ENCODE results near the gene TNNI3K. TPM values are rescaled to one million over a fixed set of nuclear protein-coding genes. Genes with fewer than 3 reads are reported as not detected.

TNNI3K gene
- total RNA-seq, 1 donor, result 1.3 TPM

DNA sequence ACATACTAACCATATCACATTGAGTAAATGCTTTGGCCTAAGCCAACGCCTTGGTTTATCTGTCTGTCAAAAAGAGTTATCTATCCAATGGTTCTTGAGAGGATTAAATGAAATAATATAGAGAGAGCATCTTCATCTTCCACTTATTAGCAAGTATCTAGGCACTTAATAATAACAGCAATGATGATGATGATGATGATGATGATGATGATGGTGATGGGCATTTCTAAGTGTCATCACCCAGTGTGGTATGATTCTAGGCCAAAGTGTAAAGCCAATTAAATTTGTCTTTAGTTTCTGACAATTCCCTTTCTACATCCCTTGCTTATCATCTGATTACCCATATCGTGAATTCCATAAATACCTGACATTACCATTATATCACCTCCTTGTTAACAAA, 342.9 kb downstream of the TNNI3K start:
- DNase-seq (ENCODE audit: low read depth), result no peak
- TF ChIP-seq, protein P1, sequence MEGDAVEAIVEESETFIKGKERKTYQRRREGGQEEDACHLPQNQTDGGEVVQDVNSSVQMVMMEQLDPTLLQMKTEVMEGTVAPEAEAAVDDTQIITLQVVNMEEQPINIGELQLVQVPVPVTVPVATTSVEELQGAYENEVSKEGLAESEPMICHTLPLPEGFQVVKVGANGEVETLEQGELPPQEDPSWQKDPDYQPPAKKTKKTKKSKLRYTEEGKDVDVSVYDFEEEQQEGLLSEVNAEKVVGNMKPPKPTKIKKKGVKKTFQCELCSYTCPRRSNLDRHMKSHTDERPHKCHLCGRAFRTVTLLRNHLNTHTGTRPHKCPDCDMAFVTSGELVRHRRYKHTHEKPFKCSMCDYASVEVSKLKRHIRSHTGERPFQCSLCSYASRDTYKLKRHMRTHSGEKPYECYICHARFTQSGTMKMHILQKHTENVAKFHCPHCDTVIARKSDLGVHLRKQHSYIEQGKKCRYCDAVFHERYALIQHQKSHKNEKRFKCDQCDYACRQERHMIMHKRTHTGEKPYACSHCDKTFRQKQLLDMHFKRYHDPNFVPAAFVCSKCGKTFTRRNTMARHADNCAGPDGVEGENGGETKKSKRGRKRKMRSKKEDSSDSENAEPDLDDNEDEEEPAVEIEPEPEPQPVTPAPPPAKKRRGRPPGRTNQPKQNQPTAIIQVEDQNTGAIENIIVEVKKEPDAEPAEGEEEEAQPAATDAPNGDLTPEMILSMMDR (IDR thresholded peaks at IDR 0.05; ENCODE audit: insufficient read depth, low read depth, low read length), result no peak
- no peak overlapping the region for H3K4me3 ChIP-seq (ENCODE audit: low read depth, low read length)

DNA sequence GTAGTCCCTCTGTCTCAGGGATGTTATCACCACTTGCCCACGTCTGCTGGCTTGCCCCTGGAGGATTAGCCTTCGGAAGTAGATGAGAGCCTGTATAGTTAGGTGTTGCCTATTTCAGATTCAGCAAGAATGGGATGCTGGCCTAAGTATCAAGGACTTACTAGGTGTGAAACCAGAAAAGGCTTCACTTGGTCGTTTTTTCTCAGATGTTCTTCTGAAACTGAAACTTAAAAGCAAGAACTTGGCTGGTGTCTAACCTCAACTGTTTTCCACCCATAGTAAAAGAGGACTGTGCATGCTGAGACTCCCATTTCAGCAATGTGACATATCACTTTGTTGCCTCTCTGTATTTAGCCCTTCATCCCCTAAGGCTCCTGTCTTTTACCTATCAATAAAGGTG, 344.2 kb downstream of the TNNI3K start:
- no peak overlapping the region for H3K4me3 ChIP-seq (ENCODE audit: low read depth, low read length)
- DNase-seq (ENCODE audit: low read depth), result no peak
- TF ChIP-seq, protein P1 (IDR thresholded peaks at IDR 0.05; ENCODE audit: insufficient read depth, low read depth, low read length), result no peak

- no peak overlapping the region for H3K4me3 ChIP-seq (ENCODE audit: low read depth, low read length)
- DNase-seq (ENCODE audit: low read depth), result no peak
Observed at GRCh38 chr1:74583397-74583796, 348.2 kb downstream of the TNNI3K start.

DNA sequence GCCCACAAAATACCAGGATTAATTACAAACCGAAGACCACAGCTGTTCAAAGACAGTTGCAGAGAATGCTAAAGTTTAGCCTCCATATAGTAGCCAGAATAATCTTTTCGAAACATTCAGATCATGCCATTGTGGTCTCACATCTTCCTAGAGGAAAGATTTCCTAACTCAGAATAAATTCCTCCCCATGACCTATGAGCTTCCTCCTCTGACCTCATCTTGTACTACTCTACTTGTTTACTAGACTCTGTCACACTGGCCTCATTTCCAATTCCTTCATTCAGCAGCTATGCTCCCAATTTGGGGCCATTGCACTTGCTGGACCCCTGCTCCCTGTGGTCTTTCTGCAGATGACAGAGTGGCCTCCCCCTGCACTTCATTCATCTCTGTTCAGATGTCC, 349.0 kb downstream of the TNNI3K start:
- DNase-seq (ENCODE audit: low read depth), result peak; percentile 52
- H3K4me3 ChIP-seq (ENCODE audit: low read depth, low read length), result no peak overlapping the region
- TF ChIP-seq, protein P1 (IDR thresholded peaks at IDR 0.05; ENCODE audit: insufficient read depth, low read depth, low read length), result no peak

More at GRCh38 chr1:74583397-74583796, 348.2 kb downstream of the TNNI3K start:
- TF ChIP-seq, protein P1 (IDR thresholded peaks at IDR 0.05; ENCODE audit: insufficient read depth, low read depth, low read length), result no peak

DNA sequence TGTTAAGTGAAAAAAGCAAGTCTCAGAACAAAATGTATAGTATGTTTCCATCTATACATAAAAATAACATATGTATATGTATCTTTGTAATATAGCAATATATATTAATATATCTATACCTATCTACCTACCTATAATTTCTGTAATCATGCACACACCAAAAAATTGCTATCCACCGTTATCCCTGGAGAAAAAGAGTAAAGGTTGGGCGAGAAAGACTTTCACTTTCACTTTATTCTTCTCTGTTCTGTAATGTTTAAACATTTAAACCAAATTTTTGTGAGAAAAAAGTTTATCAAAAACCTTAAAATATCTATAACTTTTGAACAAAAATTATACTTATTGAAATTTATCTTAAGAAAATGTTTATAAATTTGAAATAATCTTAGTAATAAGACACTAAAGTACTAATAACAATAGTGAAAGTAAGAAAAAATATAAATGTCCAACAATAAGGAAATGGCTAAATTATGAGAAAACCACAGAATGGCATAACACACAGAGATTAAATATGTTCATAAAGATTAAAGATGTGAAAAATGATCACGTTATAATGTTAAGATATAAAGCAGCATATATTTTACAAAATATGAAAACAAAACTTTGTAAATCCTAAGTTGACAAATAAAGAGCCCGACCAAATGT, 351.2 kb downstream of the TNNI3K start:
- peak overlapping the region; percentile 26 for H3K4me3 ChIP-seq (ENCODE audit: low read depth, low read length)
- DNase-seq (ENCODE audit: low read depth), result no peak
- TF ChIP-seq, protein P1 (IDR thresholded peaks at IDR 0.05; ENCODE audit: insufficient read depth, low read depth, low read length), result no peak

DNA sequence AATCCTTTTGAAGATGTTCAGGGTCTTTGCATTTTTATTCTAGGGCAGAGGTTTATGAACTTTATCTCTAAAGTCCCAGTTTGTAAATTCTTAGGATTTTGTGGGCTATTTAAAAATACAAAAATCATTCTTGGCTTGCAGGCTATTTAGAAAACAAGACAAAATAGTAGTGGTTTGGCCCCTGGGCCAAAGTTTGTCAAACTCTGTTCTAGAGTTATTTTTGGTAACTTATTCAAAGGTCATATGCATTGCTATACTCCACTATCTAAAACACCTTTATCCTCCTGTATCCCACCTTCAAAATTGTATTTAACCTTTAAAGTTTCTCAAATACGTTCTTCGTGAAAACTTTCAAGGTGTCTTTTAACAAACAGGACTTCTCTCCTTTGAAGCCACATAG, 352.7 kb downstream of the TNNI3K start:
- no peak for DNase-seq (ENCODE audit: low read depth)
- H3K4me3 ChIP-seq (ENCODE audit: low read depth, low read length), result no peak overlapping the region
- TF ChIP-seq, protein P1 (IDR thresholded peaks at IDR 0.05; ENCODE audit: insufficient read depth, low read depth, low read length), result no peak

- TF ChIP-seq, protein P1 (IDR thresholded peaks at IDR 0.05; ENCODE audit: insufficient read depth, low read depth, low read length), result no peak
- DNase-seq (ENCODE audit: low read depth), result no peak
- H3K4me3 ChIP-seq (ENCODE audit: low read depth, low read length), result no peak overlapping the region
Observed at GRCh38 chr1:74590288-74590687, 355.1 kb downstream of the TNNI3K start.
